Glutamatergic neuron (in vitro differentiated cells): ENCODE data around the gene ATP6V0C. TPM values are rescaled to one million over a fixed set of nuclear protein-coding genes. Genes with fewer than 3 reads are reported as not detected.

Experiments
- DNase-seq: peaks from one replicate; pipeline ENCODE4 v3.0.0; 2022
- H3K27ac Mint-ChIP-seq: one replicate; pipeline ENCODE4 v1.8.0; 2020; ENCODE audit warnings: mild to moderate bottlenecking, mixed read lengths, inconsistent platforms; ENCODE audit not compliant: unreplicated experiment
- H3K27me3 Mint-ChIP-seq: one replicate; pipeline ENCODE4 v1.8.0; 2020; ENCODE audit warnings: mild to moderate bottlenecking, moderate library complexity, mixed read lengths, inconsistent platforms; ENCODE audit not compliant: unreplicated experiment
- H3K36me3 Mint-ChIP-seq: one replicate; pipeline ENCODE4 v1.8.0; 2020; ENCODE audit warnings: mild to moderate bottlenecking, mixed read lengths, inconsistent platforms; ENCODE audit not compliant: unreplicated experiment
- H3K4me1 Mint-ChIP-seq: one replicate; pipeline ENCODE4 v1.8.0; 2020; ENCODE audit warnings: mild to moderate bottlenecking, low read depth, mixed read lengths, inconsistent platforms; ENCODE audit not compliant: unreplicated experiment
- H3K4me3 Mint-ChIP-seq: one replicate; pipeline ENCODE4 v1.8.0; 2020; ENCODE audit warnings: mild to moderate bottlenecking, mixed read lengths, inconsistent platforms; ENCODE audit not compliant: unreplicated experiment
- H3K9me3 Mint-ChIP-seq: one replicate; pipeline ENCODE4 v1.8.0; 2020; ENCODE audit warnings: mild to moderate bottlenecking, moderate library complexity, mixed read lengths, inconsistent platforms; ENCODE audit not compliant: unreplicated experiment
- total RNA-seq: library from RNA; stranded (reverse); fragmentation: NEBNext Ultra II Directional; extraction: Animal tissue kit (Norgen Biotek cat#: 25700); gene quantifications from one replicate; pipeline ENCODE4 v1.2.1, GENCODE V29; 2021; ENCODE audit not compliant: unreplicated experiment
- TF ChIP-seq, protein P1 (sequence below): fragments of 200-600 bp; sonication (generic); IDR thresholded peaks from one replicate; pipeline ENCODE4 v1.5.0; 2021; ENCODE audit not compliant: partially characterized antibody, unreplicated experiment

The ATP6V0C gene
- total RNA-seq, 1 donor from 2014 or later: 274 TPM

GRCh38 chr16:2517954-2518605 is 4.3 kb downstream of the ATP6V0C start:
- Mint-ChIP-seq H3K4me3 (no peak overlapping the region), H3K27ac (peak overlapping the region; percentile 85), H3K4me1 (peaks cover 23% of the 10 kb centered on the region), H3K27me3 (peaks cover 27% of the 10 kb centered on the region), H3K9me3 (peaks cover 29% of the 10 kb centered on the region), H3K36me3 (no peaks in the 10 kb centered on the region)
- TF ChIP-seq, protein P1, sequence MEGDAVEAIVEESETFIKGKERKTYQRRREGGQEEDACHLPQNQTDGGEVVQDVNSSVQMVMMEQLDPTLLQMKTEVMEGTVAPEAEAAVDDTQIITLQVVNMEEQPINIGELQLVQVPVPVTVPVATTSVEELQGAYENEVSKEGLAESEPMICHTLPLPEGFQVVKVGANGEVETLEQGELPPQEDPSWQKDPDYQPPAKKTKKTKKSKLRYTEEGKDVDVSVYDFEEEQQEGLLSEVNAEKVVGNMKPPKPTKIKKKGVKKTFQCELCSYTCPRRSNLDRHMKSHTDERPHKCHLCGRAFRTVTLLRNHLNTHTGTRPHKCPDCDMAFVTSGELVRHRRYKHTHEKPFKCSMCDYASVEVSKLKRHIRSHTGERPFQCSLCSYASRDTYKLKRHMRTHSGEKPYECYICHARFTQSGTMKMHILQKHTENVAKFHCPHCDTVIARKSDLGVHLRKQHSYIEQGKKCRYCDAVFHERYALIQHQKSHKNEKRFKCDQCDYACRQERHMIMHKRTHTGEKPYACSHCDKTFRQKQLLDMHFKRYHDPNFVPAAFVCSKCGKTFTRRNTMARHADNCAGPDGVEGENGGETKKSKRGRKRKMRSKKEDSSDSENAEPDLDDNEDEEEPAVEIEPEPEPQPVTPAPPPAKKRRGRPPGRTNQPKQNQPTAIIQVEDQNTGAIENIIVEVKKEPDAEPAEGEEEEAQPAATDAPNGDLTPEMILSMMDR: no peak
- no peak for DNase-seq

- H3K4me1 Mint-ChIP-seq: peaks cover 23% of the 10 kb centered on the region
These were observed 5.3 kb downstream of the ATP6V0C start for GRCh38 chr16:2518823-2519710.

DNA sequence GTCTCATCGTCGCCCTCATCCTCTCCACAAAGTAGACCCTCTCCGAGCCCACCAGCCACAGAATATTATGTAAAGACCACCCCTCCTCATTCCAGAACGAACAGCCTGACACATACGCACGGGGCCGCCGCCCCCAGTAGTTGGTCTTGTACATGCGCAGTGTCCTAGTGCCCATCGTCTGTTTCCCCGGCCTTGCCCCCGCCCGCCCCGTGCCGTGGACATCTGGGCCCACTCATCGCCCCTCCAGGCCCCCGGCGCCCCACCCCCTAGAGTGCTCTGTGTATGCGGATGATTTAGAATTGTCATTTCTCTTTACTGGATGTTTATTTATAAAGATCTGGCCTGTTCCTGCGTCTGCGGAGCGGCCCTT is 5.9 kb downstream of the ATP6V0C start:
- no peak for DNase-seq
- Mint-ChIP-seq H3K36me3 (no peaks in the 10 kb centered on the region), H3K4me3 (peak overlapping the region; percentile 79), H3K4me1 (peaks cover 25% of the 10 kb centered on the region), H3K27me3 (peaks cover 22% of the 10 kb centered on the region), H3K27ac (peak overlapping the region; percentile 90), H3K9me3 (peaks cover 28% of the 10 kb centered on the region)
- TF ChIP-seq, protein P1: no peak

More at GRCh38 chr16:2518823-2519710, 5.3 kb downstream of the ATP6V0C start:
- no peak for DNase-seq
- H3K4me3 Mint-ChIP-seq: peak overlapping the region; percentile 79
- peaks cover 23% of the 10 kb centered on the region for H3K27me3 Mint-ChIP-seq
- H3K36me3 Mint-ChIP-seq: no peaks in the 10 kb centered on the region
- peaks cover 26% of the 10 kb centered on the region for H3K9me3 Mint-ChIP-seq
- TF ChIP-seq, protein P1: no peak
- H3K27ac Mint-ChIP-seq: peak overlapping the region; percentile 90

DNA sequence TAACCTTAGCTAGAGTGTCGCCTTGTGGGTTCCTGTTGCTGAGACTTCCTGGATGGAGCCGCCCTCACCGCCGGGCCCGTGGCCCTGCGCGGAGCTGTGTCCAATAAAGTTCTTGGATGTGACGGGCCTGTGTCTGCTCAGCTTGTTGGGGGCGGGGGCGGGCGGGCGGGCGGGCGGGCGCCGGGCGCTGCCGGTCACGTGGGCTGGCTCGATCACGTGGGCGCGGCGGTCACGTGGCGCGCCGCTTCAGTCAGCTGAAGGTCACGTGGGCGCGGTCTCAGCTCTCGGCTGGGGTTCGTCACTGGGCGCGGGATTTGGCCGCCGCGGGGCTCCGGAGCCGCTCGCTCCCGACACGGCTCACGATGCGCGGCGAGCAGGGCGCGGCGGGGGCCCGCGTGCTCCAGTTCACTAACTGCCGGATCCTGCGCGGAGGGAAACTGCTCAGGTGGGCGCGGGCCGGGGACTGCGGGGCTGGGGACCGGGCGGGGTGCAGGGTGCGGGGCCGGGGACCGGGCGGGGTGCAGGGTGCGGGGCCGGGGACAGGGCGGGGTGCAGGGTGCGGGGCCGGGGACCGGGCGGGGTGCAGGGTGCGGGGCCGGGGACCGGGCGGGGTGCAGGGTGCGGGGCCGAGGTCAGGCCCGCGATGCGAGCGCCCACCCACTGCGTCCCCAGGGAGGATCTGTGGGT is 6.5 kb downstream of the ATP6V0C start, which contains the start of gene AMDHD2:
Gene AMDHD2, plus strand, starts transcription at position 275 of the 687 bp plus-strand sequence. Its CDS starts 88 bp downstream, at position 363.
- Mint-ChIP-seq H3K4me3 (peak within 1 kb of the TSS; percentile 86), H3K4me1 (peaks cover 23% of the 10 kb centered on the region), H3K9me3 (peaks cover 26% of the 10 kb centered on the region), H3K36me3 (no peaks in the 10 kb centered on the region), H3K27ac (peak within 1 kb of the TSS; percentile 90), H3K27me3 (peaks cover 20% of the 10 kb centered on the region)
- DNase-seq: peak; percentile 93
- TF ChIP-seq, protein P1: no peak
